Activated CD8-positive, alpha-beta T cell treated with anti-CD3 and anti-CD28 coated beads, Interleukin-2, amount 10 ng/mL, durations not matched to agents 7 days and 5 days (primary cell): ENCODE data around the gene GPR45. TPM values are rescaled to one million over a fixed set of nuclear protein-coding genes. Genes with fewer than 3 reads are reported as not detected.
"Not testable (repeated sequence)": the region's sequence is repeated elsewhere in the genome, so short reads cannot be mapped to it uniquely, and the experiment has no call there.

Source experiments
- ATAC-seq: fragments of 150-1000 bp; cut with Tn5 transposase; one replicate; pipeline ENCODE4 v1.10.0; 2021; ENCODE audit warnings: moderate library complexity
- CTCF ChIA-PET: fragments of 350-600 bp; sonication (Branson Sonifier 250); formaldehyde crosslinking; loops from one replicate; lab custom pipeline; 2021; ENCODE audit warnings: antibody characterized with exemption; lab: Charles Lee
- POLR2A ChIA-PET: fragments of 350-600 bp; sonication (Branson Sonifier 250); formaldehyde crosslinking; loops from one replicate; lab custom pipeline; 2021; ENCODE audit warnings: antibody characterized with exemption; lab: Charles Lee
- DNase-seq: peaks from one replicate; pipeline ENCODE4 v3.0.0-alpha.2; 2020
- H3K27ac Mint-ChIP-seq: one replicate; pipeline ENCODE4 v1.8.0; 2021; ENCODE audit warnings: mild to moderate bottlenecking, mixed read lengths
- H3K27me3 Mint-ChIP-seq: one replicate; pipeline ENCODE4 v1.8.0; 2021; ENCODE audit warnings: low read depth, mixed read lengths
- H3K36me3 Mint-ChIP-seq: one replicate; pipeline ENCODE4 v1.8.0; 2021; ENCODE audit warnings: low read depth, mixed read lengths
- H3K4me1 Mint-ChIP-seq: one replicate; pipeline ENCODE4 v1.8.0; 2021; ENCODE audit warnings: low read depth, mixed read lengths
- H3K4me3 Mint-ChIP-seq: one replicate; pipeline ENCODE4 v1.8.0; 2021; ENCODE audit warnings: mild to moderate bottlenecking, mixed read lengths
- H3K9me3 Mint-ChIP-seq: one replicate; pipeline ENCODE4 v1.8.0; 2022; ENCODE audit warnings: mixed read lengths; ENCODE audit not compliant: insufficient read depth
- total RNA-seq, 2 experiments: library from RNA; stranded (reverse); gene quantifications; one replicate each; pipeline ENCODE4 v1.2.3, GENCODE V29; 2021

GPR45 gene
- total RNA-seq, 2 experiments from 2014 or later = not detected

DNA sequence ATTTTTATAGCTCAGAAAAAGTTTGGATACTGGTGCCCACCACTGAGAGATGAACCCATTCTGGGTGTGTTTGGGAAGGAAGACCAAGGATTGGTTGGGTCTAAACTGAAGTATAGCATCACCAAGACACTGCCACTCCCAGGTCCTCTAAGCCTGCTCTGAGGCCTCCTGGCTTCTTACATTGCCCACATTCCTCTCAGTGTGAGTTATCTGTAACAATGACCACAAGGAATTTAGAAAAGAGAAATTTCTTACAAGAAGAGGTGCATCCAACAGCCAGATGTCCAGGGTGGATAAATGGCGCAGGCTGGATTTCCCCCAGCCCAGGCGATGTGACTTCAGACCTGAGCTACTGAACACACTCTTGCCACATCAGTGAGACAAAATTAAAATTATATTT is 1.6 kb upstream of the GPR45 start:
- Mint-ChIP-seq H3K27me3 (peaks cover 13% of the 10 kb centered on the region), H3K4me3 (no peak overlapping the region), H3K27ac (no peak overlapping the region), H3K9me3 (no peaks in the 10 kb centered on the region), H3K4me1 (peaks cover 13% of the 10 kb centered on the region), H3K36me3 (no peaks in the 10 kb centered on the region)
- ATAC-seq (no peak), DNase-seq (no peak)
- ChIA-PET CTCF (interaction anchor here (0.7 to 9.6 kb wide), 2 partner anchors 124 to 326 kb away, joined by 3 to 183 read pairs; no protein-coding TSS in a partner anchor), POLR2A (no interaction called here)

DNA sequence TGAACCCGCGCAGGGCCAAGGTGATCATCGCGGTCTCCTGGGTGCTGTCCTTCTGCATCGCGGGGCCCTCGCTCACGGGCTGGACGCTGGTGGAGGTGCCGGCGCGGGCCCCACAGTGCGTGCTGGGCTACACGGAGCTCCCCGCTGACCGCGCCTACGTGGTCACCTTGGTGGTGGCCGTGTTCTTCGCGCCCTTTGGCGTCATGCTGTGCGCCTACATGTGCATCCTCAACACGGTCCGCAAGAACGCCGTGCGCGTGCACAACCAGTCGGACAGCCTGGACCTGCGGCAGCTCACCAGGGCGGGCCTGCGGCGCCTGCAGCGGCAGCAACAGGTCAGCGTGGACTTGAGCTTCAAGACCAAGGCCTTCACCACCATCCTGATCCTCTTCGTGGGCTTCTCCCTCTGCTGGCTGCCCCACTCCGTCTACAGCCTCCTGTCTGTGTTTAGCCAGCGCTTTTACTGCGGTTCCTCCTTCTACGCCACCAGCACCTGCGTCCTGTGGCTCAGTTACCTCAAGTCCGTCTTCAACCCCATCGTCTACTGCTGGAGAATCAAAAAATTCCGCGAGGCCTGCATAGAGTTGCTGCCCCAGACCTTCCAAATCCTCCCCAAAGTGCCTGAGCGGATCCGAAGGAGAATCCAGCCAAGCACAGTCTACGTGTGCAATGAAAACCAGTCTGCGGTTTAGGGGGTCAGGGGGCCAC is 897 bp downstream of the GPR45 start:
- Mint-ChIP-seq H3K27me3 (peaks cover 5% of the 10 kb centered on the region), H3K4me3 (no peak overlapping the region), H3K36me3 (no peaks in the 10 kb centered on the region), H3K9me3 (no peaks in the 10 kb centered on the region), H3K4me1 (peaks cover 3% of the 10 kb centered on the region), H3K27ac (no peak overlapping the region)
- no peak for ATAC-seq
- POLR2A ChIA-PET = no interaction called here
- CTCF ChIA-PET = interaction anchor here (1.1 to 1.4 kb wide), 2 partner anchors 9 to 127 kb away, joined by 5 read pairs; no protein-coding TSS in a partner anchor
- no peak for DNase-seq

DNA sequence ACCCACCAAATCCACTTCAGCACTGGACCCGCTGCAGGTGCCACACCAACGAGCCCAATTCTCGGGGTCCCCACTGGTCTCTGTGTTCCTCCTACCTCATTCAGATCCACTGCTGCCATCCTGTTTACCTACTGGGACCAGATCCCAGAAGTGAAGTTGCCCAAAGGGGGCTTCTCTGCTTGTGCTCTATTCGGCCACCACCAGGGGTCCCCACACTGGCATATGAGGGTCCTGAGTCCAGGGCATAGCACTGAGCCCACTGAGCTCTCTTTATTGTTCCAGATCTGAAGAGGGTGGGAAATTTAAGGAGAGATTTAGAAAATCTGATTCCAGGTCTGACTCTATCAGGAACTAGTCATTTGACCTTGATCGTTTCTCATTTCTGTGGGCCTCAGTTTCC is 2.4 kb downstream of the GPR45 start:
- H3K36me3 Mint-ChIP-seq = no peaks in the 10 kb centered on the region
- no peaks in the 10 kb centered on the region for H3K9me3 Mint-ChIP-seq
- ChIA-PET POLR2A (no interaction called here), CTCF (no interaction called here)
- peaks cover 2% of the 10 kb centered on the region for H3K27me3 Mint-ChIP-seq
- H3K4me1 Mint-ChIP-seq = no peaks in the 10 kb centered on the region
- no peak overlapping the region for H3K27ac Mint-ChIP-seq
- ATAC-seq (no peak), DNase-seq (no peak)
- H3K4me3 Mint-ChIP-seq = no peak overlapping the region

DNA sequence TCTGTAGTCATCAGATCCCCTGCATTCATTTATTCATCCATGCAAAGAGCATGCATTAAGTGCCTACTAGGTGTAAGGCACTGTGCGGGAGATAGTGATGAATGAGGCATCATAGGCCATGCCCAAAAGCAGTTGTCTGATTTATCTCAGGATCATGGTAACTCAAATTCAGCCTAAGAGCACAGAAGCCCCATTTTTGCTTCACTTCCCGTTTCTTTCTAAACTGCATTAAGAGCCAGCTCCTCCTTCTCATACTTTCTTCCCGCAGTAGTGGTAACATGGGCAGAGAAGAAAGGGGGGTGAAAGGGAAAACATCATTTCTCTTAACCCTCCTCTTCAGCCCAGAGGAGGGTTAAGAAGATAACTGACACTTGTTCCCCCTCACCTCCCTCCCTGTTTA is 2.9 kb downstream of the GPR45 start:
- Mint-ChIP-seq H3K9me3 (no peaks in the 10 kb centered on the region), H3K27me3 (peaks cover 2% of the 10 kb centered on the region), H3K4me3 (no peak overlapping the region), H3K4me1 (no peaks in the 10 kb centered on the region), H3K27ac (no peak overlapping the region), H3K36me3 (no peaks in the 10 kb centered on the region)
- CTCF ChIA-PET = no interaction called here
- DNase-seq = no peak
- no peak for ATAC-seq
- POLR2A ChIA-PET = no interaction called here

DNA sequence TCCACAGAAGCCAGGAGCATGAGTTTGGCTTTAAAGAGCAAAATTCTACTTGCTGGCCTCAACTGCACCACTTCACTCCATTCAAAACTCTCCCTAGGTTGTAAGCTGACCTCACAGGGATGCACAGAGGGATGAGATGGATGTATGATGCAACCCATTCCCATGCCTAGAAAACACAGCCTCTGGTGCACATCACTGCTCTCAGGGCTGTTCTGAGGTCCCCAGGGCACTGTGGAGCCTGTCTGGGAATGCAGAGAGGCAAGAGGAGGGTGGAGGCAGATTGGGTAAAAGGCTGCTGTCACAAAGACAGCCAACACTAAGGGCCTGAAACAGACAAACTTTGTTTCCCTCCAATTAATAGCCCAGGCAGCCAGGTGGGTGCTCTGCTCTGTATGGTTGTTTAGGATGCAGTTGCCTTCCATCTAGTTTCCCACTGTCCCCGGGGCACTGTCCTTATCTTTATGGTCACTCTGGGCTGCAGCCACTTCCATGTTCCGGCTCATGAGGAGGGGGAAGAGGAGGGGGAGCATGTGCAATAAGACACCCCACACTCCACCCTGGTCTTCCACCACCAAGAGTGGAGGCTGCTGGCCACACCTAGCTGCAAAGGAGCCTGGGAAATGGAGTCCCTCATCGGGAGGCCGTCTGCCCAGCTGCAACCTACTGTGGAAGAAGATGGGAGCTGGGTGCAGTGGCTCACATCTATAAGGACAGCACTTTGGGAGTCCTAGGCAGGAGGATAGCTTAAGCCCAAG is 7.0 kb downstream of the GPR45 start:
- no peaks in the 10 kb centered on the region for H3K27me3 Mint-ChIP-seq
- ATAC-seq (no peak), DNase-seq (no peak)
- CTCF ChIA-PET = interaction anchor here (0.6 kb wide), 1 partner anchor 169 kb away, joined by 3 read pairs; no protein-coding TSS in a partner anchor
- POLR2A ChIA-PET = no interaction called here
- no peaks in the 10 kb centered on the region for H3K36me3 Mint-ChIP-seq
- no peak overlapping the region for H3K27ac Mint-ChIP-seq
- no peaks in the 10 kb centered on the region for H3K9me3 Mint-ChIP-seq
- H3K4me3 Mint-ChIP-seq = no peak overlapping the region
- no peaks in the 10 kb centered on the region for H3K4me1 Mint-ChIP-seq

DNA sequence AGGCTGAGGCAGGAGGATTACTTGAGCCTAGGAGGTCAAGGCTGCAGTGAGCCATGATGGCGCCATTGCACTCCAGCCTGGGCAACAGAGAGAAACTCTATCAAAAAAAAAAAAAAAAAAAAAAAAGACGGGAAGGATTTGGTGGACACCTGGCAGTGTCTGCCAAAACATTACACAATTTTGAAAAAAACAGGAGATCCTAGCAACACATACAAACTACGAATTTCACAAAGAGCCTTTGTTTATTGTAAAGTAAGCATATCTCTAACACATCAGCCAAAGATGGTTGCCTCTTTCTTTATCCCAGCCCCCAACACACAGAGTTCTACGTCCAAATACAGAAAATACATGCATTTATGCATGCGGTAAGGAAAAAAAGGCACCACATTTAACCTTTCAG is 7.6 kb downstream of the GPR45 start:
- POLR2A ChIA-PET = no interaction called here
- CTCF ChIA-PET = interaction anchor here (0.6 kb wide), 1 partner anchor 168 kb away, joined by 3 read pairs; no protein-coding TSS in a partner anchor
- Mint-ChIP-seq H3K4me3 (no peak overlapping the region), H3K9me3 (no peaks in the 10 kb centered on the region), H3K36me3 (no peaks in the 10 kb centered on the region), H3K27ac (no peak overlapping the region), H3K27me3 (no peaks in the 10 kb centered on the region), H3K4me1 (no peaks in the 10 kb centered on the region)
- DNase-seq = no peak
- ATAC-seq = no peak

DNA sequence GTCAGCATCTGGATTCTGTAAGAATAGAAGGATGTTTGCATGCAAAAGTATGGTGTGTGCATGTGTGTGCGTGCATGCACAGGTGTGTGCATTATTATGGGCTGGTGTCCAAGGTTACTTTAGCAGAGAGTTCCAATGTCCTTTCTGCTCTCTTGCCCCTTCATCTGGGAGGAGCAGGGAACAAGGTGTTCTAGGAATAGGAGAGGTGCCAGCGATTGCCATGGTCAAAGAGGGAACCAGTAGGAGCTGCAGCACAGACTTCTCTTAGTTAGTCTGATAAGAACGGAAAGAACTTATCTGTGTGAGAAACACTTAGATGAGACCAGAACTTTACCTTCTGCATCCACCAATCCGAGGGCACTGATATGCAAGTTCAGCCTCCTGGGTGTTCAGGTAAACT is 8.3 kb downstream of the GPR45 start:
- CTCF ChIA-PET = no interaction called here
- no peak for ATAC-seq
- Mint-ChIP-seq H3K4me3 (no peak overlapping the region), H3K27me3 (no peaks in the 10 kb centered on the region), H3K9me3 (no peaks in the 10 kb centered on the region), H3K4me1 (no peaks in the 10 kb centered on the region), H3K36me3 (no peaks in the 10 kb centered on the region), H3K27ac (no peak overlapping the region)
- POLR2A ChIA-PET = no interaction called here
- DNase-seq = no peak

DNA sequence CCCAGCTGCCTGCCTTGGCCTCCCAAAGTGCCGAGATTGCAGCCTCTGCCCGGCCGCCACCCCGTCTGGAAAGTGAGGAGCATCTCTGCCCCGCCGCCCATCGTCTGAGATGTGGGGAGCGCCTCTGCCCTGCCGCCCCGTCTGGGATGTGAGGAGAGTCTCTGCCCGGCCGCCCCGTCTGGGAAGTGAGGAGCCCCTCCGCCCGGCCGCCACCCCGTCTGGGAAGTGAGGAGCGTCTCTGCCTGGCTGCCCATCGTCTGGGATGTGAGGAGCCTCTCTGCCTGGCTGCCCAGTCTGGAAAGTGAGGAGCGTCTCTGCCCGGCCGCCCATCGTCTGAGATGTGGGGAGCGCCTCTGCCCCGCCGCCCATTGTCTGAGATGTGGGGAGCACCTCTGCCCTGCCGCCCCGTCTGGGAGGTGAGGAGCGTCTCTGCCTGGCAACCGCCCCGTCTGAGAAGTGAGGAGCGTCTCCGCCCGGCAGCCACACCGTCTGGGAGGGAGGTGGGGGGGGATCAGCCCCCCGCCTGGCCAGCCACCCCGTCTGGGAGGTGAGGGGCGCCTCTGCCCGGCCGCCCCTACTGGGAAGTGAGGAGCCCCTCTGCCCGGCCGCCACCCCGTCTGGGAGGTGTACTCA is 9.6 kb downstream of the GPR45 start:
- POLR2A ChIA-PET, H3K27me3 Mint-ChIP-seq, H3K27ac Mint-ChIP-seq, ATAC-seq, H3K9me3 Mint-ChIP-seq, H3K36me3 Mint-ChIP-seq, DNase-seq, H3K4me3 Mint-ChIP-seq, CTCF ChIA-PET, H3K4me1 Mint-ChIP-seq: not testable (repeated sequence)

DNA sequence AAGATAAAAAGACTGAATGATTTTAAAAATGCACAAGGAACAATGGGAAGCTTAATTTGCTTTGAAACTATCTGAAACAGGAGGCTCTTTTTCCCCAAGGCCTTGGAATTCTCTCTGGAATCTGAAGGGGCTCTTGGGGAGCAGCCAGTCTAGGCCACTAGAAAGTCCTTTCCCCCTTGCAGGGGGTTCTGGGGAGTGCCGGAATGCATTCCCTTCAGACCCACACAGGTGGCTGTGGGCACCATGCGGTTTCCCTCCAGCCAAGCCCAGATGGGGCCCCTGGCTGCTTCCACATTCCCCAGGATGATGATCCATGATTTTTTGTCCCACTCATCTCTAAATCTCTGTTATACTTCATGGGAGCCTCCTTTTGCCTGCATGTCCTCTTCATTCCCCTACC is 10.7 kb downstream of the GPR45 start:
- ATAC-seq = no peak
- Mint-ChIP-seq H3K4me3 (no peak overlapping the region), H3K36me3 (no peaks in the 10 kb centered on the region), H3K4me1 (no peaks in the 10 kb centered on the region), H3K9me3 (no peaks in the 10 kb centered on the region), H3K27me3 (no peaks in the 10 kb centered on the region), H3K27ac (no peak overlapping the region)
- ChIA-PET POLR2A (no interaction called here), CTCF (no interaction called here)
- DNase-seq = no peak

DNA sequence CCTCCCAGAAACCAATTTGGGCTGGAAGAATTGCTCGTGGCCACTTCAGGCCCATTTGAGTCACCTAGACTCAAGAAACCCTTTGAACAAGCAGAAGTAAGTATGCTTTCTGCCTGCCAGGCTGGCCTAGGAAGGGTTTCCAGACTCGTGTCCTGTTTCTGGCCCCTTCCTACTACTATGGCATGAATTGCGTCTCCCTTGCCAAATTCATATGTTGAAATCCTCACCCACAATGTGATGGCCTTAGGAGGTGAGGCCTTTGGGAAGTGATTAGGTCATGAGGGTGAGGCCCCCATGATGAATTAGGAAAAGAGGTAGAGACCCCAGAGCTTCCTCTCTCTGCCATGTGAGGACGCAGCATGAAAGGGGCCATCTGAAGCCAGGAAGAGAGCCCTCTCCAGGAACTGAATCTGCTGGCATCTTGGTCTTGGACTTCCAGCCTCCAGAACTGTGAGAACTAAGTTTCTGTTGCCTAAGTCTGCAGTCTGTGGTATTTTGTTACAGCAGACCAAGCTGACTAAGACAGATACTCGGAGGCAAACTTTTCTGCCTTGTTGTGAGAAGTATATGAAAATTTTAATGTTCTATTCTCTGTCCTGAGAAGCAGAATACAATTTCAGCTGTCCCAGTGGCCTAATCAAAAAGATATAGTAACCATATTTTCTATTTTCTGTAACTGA is 13.1 kb downstream of the GPR45 start:
- ChIA-PET CTCF (interaction anchor here (1.4 kb wide), 1 partner anchor 139 kb away, joined by 3 read pairs; no protein-coding TSS in a partner anchor), POLR2A (no interaction called here)
- DNase-seq = no peak
- H3K9me3 Mint-ChIP-seq = no peaks in the 10 kb centered on the region
- ATAC-seq = no peak
- H3K27ac Mint-ChIP-seq = no peak overlapping the region
- no peaks in the 10 kb centered on the region for H3K27me3 Mint-ChIP-seq
- no peaks in the 10 kb centered on the region for H3K4me1 Mint-ChIP-seq
- H3K36me3 Mint-ChIP-seq = no peaks in the 10 kb centered on the region
- H3K4me3 Mint-ChIP-seq = no peak overlapping the region

DNA sequence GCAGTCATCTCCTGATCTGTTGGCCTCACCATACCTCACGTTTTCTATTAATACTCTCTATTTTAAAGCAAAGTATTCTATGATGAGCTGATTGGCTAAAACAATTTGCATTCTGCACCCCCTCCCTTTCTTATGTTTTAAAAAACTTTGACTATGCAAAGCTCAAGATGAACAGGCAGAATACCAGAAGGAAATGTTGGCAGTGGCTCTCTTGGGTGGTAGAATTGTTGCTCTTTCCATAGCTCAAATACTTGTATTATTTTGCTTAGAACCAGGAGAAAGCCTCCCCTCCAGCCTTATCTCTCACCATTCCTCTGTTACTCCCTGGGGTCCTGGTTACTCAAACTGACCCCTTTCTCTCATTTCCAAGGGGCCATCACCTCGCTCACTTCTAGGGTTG is 14.4 kb downstream of the GPR45 start:
- H3K27ac Mint-ChIP-seq = no peak overlapping the region
- ChIA-PET POLR2A (no interaction called here), CTCF (no interaction called here)
- no peak overlapping the region for H3K4me3 Mint-ChIP-seq
- H3K27me3 Mint-ChIP-seq = no peaks in the 10 kb centered on the region
- ATAC-seq = no peak
- no peaks in the 10 kb centered on the region for H3K9me3 Mint-ChIP-seq
- H3K4me1 Mint-ChIP-seq = no peaks in the 10 kb centered on the region
- DNase-seq = no peak
- H3K36me3 Mint-ChIP-seq = no peaks in the 10 kb centered on the region
